Cardiac muscle cell (in vitro differentiated cells and primary cell): ENCODE measurements around the gene CEP112. TPM values are rescaled to one million over a fixed set of nuclear protein-coding genes. Genes with fewer than 3 reads are reported as not detected.
A peak's percentile ranks its signal among the peaks of the same experiment; 100 is the strongest.

Experiments
- DNase-seq, 2 donors: peaks; one replicate each; pipeline versions ENCODE4 v3.0.0 to v3.0.0-alpha.2; 2010 to 2017; ENCODE audit warnings: low read depth in 1 of 2, low spot score in 1 of 2
- H3K27ac ChIP-seq: fragments of 200-600 bp; sonication (generic); 2 replicates; pipeline ENCODE4 v1.5.1; 2016
- H3K27me3 ChIP-seq: fragments of 200-600 bp; sonication (generic); 2 replicates; pipeline ENCODE4 v1.6.0; 2016; ENCODE audit warnings: control low read depth
- H3K36me3 ChIP-seq: fragments of 200-600 bp; sonication (generic); 2 replicates; pipeline ENCODE4 v1.5.1; 2016; ENCODE audit warnings: control low read depth
- H3K4me1 ChIP-seq: fragments of 200-600 bp; sonication (generic); 2 replicates; pipeline ENCODE4 v1.8.1; 2017; ENCODE audit warnings: low read depth, mild to moderate bottlenecking, mixed run types
- H3K4me3 ChIP-seq: fragments of 200-600 bp; sonication (generic); 2 replicates; pipeline ENCODE4 v1.5.1; 2016; ENCODE audit warnings: mild to moderate bottlenecking
- H3K9me3 ChIP-seq: fragments of 200-600 bp; sonication (generic); 2 replicates; pipeline ENCODE4 v1.5.1; 2017; ENCODE audit warnings: low read depth, mild to moderate bottlenecking, control low read depth
- CTCF ChIP-seq: IDR thresholded peaks from 2 replicates; pipeline ENCODE4 v1.5.1; 2012; ENCODE audit warnings: low read depth, mild to moderate bottlenecking, low read length
- polyA plus RNA-seq: library from polyadenylated mRNA; unstranded; fragments of >200 nt; fragmentation: Nextera tagmentation; extraction: Ambion mirVana; gene quantifications from 2 replicates; pipeline ENCODE4 v1.2.1, GENCODE V29; 2016
- total RNA-seq: library from RNA; depleted of rRNA; stranded (reverse); fragments of >200 nt; gene quantifications from 2 replicates; pipeline ENCODE4 v1.2.3, GENCODE V29; 2016

The CEP112 gene
- total and polyA plus RNA-seq, 2 experiments from 2014 or later: 7.7 to 10.9 TPM

- no peak for TF ChIP-seq CTCF
- Histone ChIP-seq H3K4me3 (no peak overlapping the region), H3K4me1 (no peaks in the 10 kb centered on the region), H3K27me3 (no peaks in the 10 kb centered on the region), H3K9me3 (no peaks in the 10 kb centered on the region), H3K27ac (no peak overlapping the region), H3K36me3 (no peaks in the 10 kb centered on the region)
- DNase-seq: peak in 1 of 2 donors; percentile 13
Measured at GRCh38 chr17:65941356-65941899, 250.5 kb downstream of the CEP112 start.

- no peak for DNase-seq
- no peaks in the 10 kb centered on the region for H3K4me1 ChIP-seq
- H3K27me3 ChIP-seq: no peaks in the 10 kb centered on the region
- H3K9me3 ChIP-seq: no peaks in the 10 kb centered on the region
- no peak for TF ChIP-seq CTCF
- no peak overlapping the region for H3K27ac ChIP-seq
- H3K4me3 ChIP-seq: no peak overlapping the region
- no peaks in the 10 kb centered on the region for H3K36me3 ChIP-seq
Measured at GRCh38 chr17:65936013-65936412, 255.9 kb downstream of the CEP112 start.

GRCh38 chr17:65933290-65933689, 258.6 kb downstream of the CEP112 start:
- Histone ChIP-seq H3K27ac (no peak overlapping the region), H3K4me3 (no peak overlapping the region), H3K27me3 (no peaks in the 10 kb centered on the region), H3K9me3 (no peaks in the 10 kb centered on the region), H3K36me3 (no peaks in the 10 kb centered on the region), H3K4me1 (no peaks in the 10 kb centered on the region)
- no peak for DNase-seq
- no peak for TF ChIP-seq CTCF

GRCh38 chr17:65931246-65932149, 260.4 kb downstream of the CEP112 start:
- DNase-seq: no peak
- Histone ChIP-seq H3K27ac (no peak overlapping the region), H3K36me3 (no peaks in the 10 kb centered on the region), H3K4me1 (no peaks in the 10 kb centered on the region), H3K4me3 (no peak overlapping the region), H3K9me3 (no peaks in the 10 kb centered on the region), H3K27me3 (no peaks in the 10 kb centered on the region)
- TF ChIP-seq CTCF: no peak

- no peak for DNase-seq
- Histone ChIP-seq H3K27me3 (no peaks in the 10 kb centered on the region), H3K4me3 (no peak overlapping the region), H3K36me3 (no peaks in the 10 kb centered on the region), H3K9me3 (no peaks in the 10 kb centered on the region), H3K27ac (no peak overlapping the region), H3K4me1 (no peaks in the 10 kb centered on the region)
- no peak for TF ChIP-seq CTCF
Measured at GRCh38 chr17:65930140-65930730, 261.7 kb downstream of the CEP112 start.
